D341Med (cell line): Measurements from ENCODE around the gene CRYBA2.

Experiments used
- DNase-seq: peaks from one replicate; pipeline ENCODE4 v3.0.0; 2012; ENCODE audit warnings: low spot score

The CRYBA2 gene

DNA sequence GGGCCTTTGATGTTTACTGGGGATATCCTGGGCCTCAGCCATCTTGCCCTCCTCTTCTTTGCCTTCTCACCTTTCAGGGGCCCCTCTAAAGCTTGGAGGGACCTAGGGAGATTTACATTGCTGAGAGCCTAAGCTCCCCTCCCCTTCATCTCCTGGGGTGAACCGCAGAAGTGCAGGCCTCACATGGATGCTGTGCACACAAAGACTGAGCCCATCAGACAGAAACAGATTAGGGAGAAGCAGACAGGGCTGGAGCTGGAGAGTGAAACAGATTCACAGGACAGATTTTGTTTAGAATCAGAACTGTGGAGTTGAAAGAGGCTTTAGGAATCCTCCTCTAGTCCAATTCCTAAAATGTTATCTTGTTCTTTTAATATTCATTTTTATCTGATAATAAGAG is 37.2 kb downstream of the CRYBA2 start:
- no peak for DNase-seq

DNA sequence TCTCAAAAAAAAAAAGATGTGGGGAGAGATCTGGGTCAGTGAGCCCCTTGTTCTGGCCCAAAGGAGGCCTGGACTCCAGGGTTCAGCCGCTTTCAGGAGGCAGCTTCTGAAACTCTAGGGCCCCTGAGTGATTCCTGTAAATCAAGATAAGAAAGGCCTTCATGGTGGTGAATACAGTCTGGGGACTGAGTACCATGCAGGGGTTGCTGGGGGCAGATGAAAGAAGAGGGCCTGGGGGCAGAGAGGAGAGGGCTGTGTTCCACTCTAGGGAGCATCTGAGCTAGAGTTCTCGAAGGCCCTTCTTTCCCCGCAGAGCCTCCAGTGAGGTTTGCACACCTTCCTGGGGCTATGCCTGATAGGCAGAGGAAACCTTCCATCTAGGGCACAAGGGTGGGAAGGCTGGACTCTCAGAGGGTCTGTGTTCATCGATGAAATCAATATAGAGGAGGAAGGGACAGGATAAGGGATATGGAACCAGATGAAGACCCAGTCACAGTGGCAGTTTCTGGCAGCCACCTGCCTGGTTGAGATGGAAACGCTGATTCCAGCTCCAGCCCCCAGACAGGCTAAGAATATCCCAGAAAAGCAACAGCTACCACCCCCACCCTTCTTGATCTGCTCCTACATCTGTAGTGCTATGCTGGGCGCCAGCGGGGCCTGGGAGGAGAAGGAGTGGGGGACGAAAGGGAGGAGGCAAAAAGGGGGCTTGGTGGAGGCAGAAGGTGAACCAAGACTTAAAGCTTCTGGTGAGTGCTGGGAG is 38.5 kb downstream of the CRYBA2 start:
- DNase-seq: no peak

DNA sequence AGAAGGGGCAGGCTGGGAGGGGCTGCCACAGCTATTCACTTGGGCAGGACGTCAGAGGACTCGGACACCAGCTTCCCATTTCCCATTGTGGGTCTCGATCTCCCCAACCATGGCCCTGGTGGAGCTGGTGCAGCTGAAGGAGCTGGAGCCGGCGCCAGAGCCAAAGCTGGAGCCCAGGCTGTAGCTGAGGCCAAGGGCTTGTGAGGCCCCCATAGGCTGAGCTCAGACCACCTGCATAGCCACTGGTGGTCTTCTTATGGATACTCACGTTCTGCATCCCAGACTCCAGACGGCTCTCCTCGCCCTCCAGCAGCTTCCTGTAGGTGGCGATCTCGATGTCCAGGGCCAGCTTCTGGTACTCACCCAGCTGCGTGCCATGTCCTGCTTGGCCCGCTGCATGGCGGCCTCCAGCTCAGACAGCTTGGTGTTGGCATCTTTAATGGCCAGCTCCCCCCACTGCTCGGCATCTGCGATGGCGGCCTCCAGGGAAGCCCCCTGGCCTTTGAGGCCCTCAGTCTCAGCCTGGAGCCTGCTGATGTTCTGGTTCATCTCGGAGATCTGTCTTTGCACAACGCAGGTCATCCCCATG is 39.8 kb downstream of the CRYBA2 start:
- DNase-seq: no peak

DNA sequence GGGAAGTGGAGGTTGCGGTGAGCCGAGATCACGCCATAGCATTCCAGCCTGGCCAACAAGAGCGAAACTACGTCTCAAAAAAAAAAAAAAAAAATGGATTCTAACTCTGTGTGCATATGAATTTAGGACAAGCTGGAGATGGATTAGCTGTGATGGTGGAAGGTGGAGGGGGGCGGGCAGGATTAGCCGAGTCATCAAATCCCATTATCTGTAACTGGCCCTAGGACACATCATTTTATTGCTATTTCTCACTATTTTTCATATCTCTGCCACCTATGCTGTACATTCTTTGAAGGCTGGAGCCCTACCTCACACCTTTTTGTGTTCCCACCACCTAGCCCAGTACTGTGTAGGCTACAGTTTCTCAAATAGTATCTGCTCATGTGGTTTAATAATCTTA is 41.1 kb downstream of the CRYBA2 start:
- DNase-seq: no peak

DNA sequence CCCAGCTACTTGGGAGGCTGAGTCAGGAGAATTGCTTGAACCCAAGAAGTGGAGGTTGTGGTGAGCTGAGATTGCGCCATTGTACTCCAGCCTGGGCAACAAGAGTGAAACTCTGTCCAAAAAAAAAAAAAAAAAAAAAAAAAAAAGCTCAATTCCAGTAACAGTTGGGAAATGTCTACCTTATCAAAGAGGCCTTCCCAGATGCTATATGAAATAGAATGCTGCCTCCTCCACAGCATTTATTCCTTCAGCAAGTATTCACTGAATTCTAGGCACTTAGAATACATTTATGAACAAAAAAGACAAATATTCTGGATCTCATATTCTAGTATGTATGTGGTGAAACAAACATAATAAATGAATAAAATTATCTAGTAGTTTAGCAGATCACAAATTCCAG is 46.6 kb downstream of the CRYBA2 start:
- DNase-seq: no peak

DNA sequence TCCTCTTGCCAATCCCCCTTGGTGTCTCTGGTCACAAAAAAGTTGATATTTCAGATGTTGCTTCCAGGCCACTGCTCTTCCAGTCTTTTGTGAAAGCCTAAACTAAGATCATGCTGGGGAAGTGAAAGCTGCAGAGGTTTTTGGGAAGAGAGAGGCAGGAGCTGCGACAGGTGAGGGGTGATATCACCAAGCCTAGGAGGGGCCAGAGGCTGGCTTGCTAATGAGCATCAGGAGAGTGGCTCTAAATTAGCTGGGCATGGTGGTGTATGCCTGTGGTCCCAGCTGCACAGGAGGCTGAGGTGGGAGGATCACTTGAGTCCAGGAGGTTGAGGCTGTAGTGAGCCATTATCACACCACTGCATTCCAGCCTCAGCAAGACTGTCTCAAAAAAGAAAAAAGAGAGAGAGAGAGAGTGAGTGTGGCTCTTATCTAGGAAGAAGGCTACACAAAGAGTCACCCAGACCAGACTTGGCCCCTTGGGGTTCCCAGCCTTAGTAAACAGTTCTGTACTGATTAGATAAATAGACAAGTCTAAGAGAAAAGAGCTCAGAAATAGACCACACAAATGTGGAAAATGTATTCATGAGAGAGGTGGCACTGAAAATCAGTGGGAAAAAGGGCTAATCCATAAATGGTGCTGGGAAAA is 48.3 kb downstream of the CRYBA2 start:
- no peak for DNase-seq
